Neural cell (in vitro differentiated cells): ENCODE results near the gene TTC21A. TPM values are rescaled to one million over a fixed set of nuclear protein-coding genes. Genes with fewer than 3 reads are reported as not detected.

ENCODE experiments used
- H2AFZ ChIP-seq: fragments of 200-600, 300-800 bp; sonication (generic), shearing (Covaris generic); 2 replicates; pipeline ENCODE4 v1.6.0; 2014; ENCODE audit warnings: low read depth, mild to moderate bottlenecking, antibody characterized with exemption, low read length, moderate library complexity
- H3F3A ChIP-seq: fragments of 200-600 bp; shearing (Covaris generic); 2 replicates; pipeline ENCODE4 v1.6.1; 2016; ENCODE audit warnings: mild to moderate bottlenecking, moderate library complexity, mixed read lengths, antibody characterized with exemption, low read length; ENCODE audit not compliant: insufficient read depth, poor library complexity, severe bottlenecking
- H3K27ac ChIP-seq: fragments of 200-600, 300-800 bp; sonication (generic), shearing (Covaris generic); 2 replicates; pipeline ENCODE4 v1.5.1; 2014; ENCODE audit warnings: mild to moderate bottlenecking, low read length, moderate library complexity
- H3K27me3 ChIP-seq: fragments of 300-800, 200-600 bp; sonication (generic), shearing (Covaris generic); 2 replicates; pipeline ENCODE4 v1.6.0; 2014; ENCODE audit warnings: mild to moderate bottlenecking, low read depth, low read length, moderate library complexity; ENCODE audit not compliant: insufficient read depth
- H3K36me3 ChIP-seq: fragments of 300-800, 200-600 bp; sonication (generic), shearing (Covaris generic); 2 replicates; pipeline ENCODE4 v1.5.1; 2014; ENCODE audit warnings: mild to moderate bottlenecking, antibody characterized with exemption, low read length, moderate library complexity; ENCODE audit not compliant: insufficient read depth
- H3K4me2 ChIP-seq: fragments of 300-800, 200-600 bp; sonication (generic), shearing (Covaris generic); 2 replicates; pipeline ENCODE4 v1.6.0; 2014; ENCODE audit warnings: mild to moderate bottlenecking, low read length
- H3K4me3 ChIP-seq: fragments of 300-800, 200-600 bp; sonication (generic), shearing (Covaris generic); 2 replicates; pipeline ENCODE4 v1.5.1; 2014; ENCODE audit warnings: mild to moderate bottlenecking, low read length, moderate library complexity
- H3K79me2 ChIP-seq: fragments of 200-600 bp; shearing (Covaris generic); replicated peaks from 2 replicates; pipeline ENCODE4 v1.6.0; 2014; ENCODE audit warnings: mild to moderate bottlenecking, low read length, moderate library complexity; ENCODE audit not compliant: insufficient read depth
- H3K9ac ChIP-seq: fragments of 300-800, 200-600 bp; sonication (generic), shearing (Covaris generic); 2 replicates; pipeline ENCODE4 v1.6.1; 2016; ENCODE audit warnings: mild to moderate bottlenecking, low read length, mixed read lengths
- H3K9me2 ChIP-seq: fragments of 200-600 bp; shearing (Covaris generic); 2 replicates; pipeline ENCODE4 v1.6.1; 2016; ENCODE audit warnings: mild to moderate bottlenecking, low read length, mixed read lengths; ENCODE audit not compliant: insufficient read depth
- H3K9me3 ChIP-seq: fragments of 200-600, 300-800 bp; sonication (generic), shearing (Covaris generic); 2 replicates; pipeline ENCODE4 v1.6.1; 2016; ENCODE audit warnings: mild to moderate bottlenecking, mixed run types, low read length, moderate library complexity, mixed read lengths
- H4K20me1 ChIP-seq: fragments of 200-600 bp; shearing (Covaris generic); 2 replicates; pipeline ENCODE4 v1.6.1; 2016; ENCODE audit warnings: mild to moderate bottlenecking, mixed run types; ENCODE audit not compliant: insufficient read depth
- CTCF ChIP-seq: fragments of 450-650 bp; IDR thresholded peaks from 2 replicates; pipeline ENCODE4 v1.5.1; 2014; ENCODE audit warnings: antibody characterized with exemption, mild to moderate bottlenecking, moderate library complexity; ENCODE audit not compliant: poor library complexity, severe bottlenecking
- EP300 ChIP-seq: fragments of 450-650 bp; conservative IDR thresholded peaks from 2 replicates; pipeline ENCODE4 v1.6.1; 2014; ENCODE audit warnings: antibody characterized with exemption, mild to moderate bottlenecking, moderate library complexity; ENCODE audit not compliant: poor library complexity, severe bottlenecking
- EZH2 ChIP-seq: fragments of 200-600, 300-800 bp; shearing (Covaris generic), sonication (generic); IDR thresholded peaks from 2 replicates; pipeline ENCODE4 v1.6.1; 2014; ENCODE audit warnings: antibody characterized with exemption, low read length, borderline replicate concordance, mild to moderate bottlenecking; ENCODE audit not compliant: insufficient read depth, poor library complexity, severe bottlenecking
- MXI1 ChIP-seq: fragments of 450-650 bp; conservative IDR thresholded peaks from 2 replicates; pipeline ENCODE4 v1.6.1; 2014; ENCODE audit warnings: antibody characterized with exemption, mild to moderate bottlenecking; ENCODE audit not compliant: poor library complexity, severe bottlenecking
- POLR2AphosphoS5 ChIP-seq: IDR thresholded peaks from 2 replicates; pipeline ENCODE4 v1.6.1; 2012
- RAD21 ChIP-seq: fragments of 450-650 bp; conservative IDR thresholded peaks from 2 replicates; pipeline ENCODE4 v1.6.1; 2014; ENCODE audit warnings: antibody characterized with exemption, mild to moderate bottlenecking, moderate library complexity
- REST ChIP-seq: IDR thresholded peaks from 2 replicates; pipeline ENCODE4 v1.6.1; 2012; ENCODE audit warnings: borderline replicate concordance
- SMC3 ChIP-seq: fragments of 450-650 bp; conservative IDR thresholded peaks from 2 replicates; pipeline ENCODE4 v1.6.1; 2014; ENCODE audit warnings: antibody characterized with exemption, mild to moderate bottlenecking, moderate library complexity; ENCODE audit not compliant: poor library complexity
- TAF1 ChIP-seq: IDR thresholded peaks from 2 replicates; pipeline ENCODE4 v1.6.1; 2012; ENCODE audit warnings: low read depth
- polyA plus RNA-seq: library from polyadenylated mRNA; depleted of rRNA; stranded (reverse); fragments of >200 nt; gene quantifications from 2 replicates; pipeline ENCODE4 v1.2.3, GENCODE V29; 2014

TTC21A gene
- polyA plus RNA-seq, 1 donor from 2014 or later = 6.2 TPM

- Histone ChIP-seq H3K36me3 (peaks cover 7% of the 10 kb centered on the region), H3K9ac (no peak overlapping the region), H3K27ac (no peak overlapping the region), H3K27me3 (no peaks in the 10 kb centered on the region), H3K9me3 (no peaks in the 10 kb centered on the region), H3F3A (no peaks in the 10 kb centered on the region), H4K20me1 (no peaks in the 10 kb centered on the region), H3K4me2 (no peak overlapping the region), H3K9me2 (no peaks in the 10 kb centered on the region), H3K79me2 (no peaks in the 10 kb centered on the region), H3K4me3 (no peak overlapping the region), H2AFZ (no peak overlapping the region)
- TF ChIP-seq EZH2 (no peak), POLR2AphosphoS5 (no peak), EP300 (no peak), TAF1 (no peak), RAD21 (no peak), CTCF (no peak), SMC3 (no peak), MXI1 (no peak), REST (no peak)
Measured at GRCh38 chr3:39139442-39139841, 32.0 kb downstream of the TTC21A start.

- Histone ChIP-seq H3K36me3 (peaks cover 7% of the 10 kb centered on the region), H4K20me1 (no peaks in the 10 kb centered on the region), H3K79me2 (no peaks in the 10 kb centered on the region)
Measured at GRCh38 chr3:39140341-39140971, 33.0 kb downstream of the TTC21A start.

More at GRCh38 chr3:39140341-39140971, 33.0 kb downstream of the TTC21A start:
- H2AFZ ChIP-seq = no peak overlapping the region
- no peaks in the 10 kb centered on the region for H3K9me3 ChIP-seq
- no peak overlapping the region for H3K4me2 ChIP-seq
- no peak overlapping the region for H3K4me3 ChIP-seq
- no peak overlapping the region for H3K9ac ChIP-seq
- H3K27me3 ChIP-seq = no peaks in the 10 kb centered on the region
- H3F3A ChIP-seq = no peaks in the 10 kb centered on the region
- H3K9me2 ChIP-seq = no peaks in the 10 kb centered on the region
- TF ChIP-seq CTCF = no peak
- no peak for TF ChIP-seq EZH2
- no peak for TF ChIP-seq RAD21
- H3K27ac ChIP-seq = no peak overlapping the region
